Measurements from ENCODE around the gene CS.
A peak's percentile ranks its signal among the peaks of the same experiment; 100 is the strongest.
"Not testable (repeated sequence)": the region's sequence is repeated elsewhere in the genome, so short reads cannot be mapped to it uniquely, and the experiment has no call there.

The CS gene

DNA sequence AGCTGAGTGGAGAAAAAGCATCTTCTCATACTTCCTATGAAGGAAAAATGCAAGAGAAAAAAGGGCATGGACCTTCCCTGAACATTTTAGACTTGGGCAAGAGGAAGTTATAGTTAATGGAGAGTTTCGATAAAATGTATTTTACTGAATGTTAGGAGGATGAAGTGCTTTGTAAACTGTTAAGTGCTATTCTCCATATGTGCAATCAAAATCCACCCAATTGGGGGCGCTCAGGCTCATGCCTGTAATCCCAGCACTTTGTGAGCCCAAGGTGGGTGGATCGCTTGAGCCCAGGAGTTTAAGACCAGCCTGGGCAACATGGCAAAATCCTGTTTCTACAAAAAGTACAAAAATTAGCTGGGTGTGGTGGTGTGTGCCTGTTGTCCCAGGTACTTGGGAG is 17.5 kb upstream of the CS start:
- no peak for DNase-seq

DNA sequence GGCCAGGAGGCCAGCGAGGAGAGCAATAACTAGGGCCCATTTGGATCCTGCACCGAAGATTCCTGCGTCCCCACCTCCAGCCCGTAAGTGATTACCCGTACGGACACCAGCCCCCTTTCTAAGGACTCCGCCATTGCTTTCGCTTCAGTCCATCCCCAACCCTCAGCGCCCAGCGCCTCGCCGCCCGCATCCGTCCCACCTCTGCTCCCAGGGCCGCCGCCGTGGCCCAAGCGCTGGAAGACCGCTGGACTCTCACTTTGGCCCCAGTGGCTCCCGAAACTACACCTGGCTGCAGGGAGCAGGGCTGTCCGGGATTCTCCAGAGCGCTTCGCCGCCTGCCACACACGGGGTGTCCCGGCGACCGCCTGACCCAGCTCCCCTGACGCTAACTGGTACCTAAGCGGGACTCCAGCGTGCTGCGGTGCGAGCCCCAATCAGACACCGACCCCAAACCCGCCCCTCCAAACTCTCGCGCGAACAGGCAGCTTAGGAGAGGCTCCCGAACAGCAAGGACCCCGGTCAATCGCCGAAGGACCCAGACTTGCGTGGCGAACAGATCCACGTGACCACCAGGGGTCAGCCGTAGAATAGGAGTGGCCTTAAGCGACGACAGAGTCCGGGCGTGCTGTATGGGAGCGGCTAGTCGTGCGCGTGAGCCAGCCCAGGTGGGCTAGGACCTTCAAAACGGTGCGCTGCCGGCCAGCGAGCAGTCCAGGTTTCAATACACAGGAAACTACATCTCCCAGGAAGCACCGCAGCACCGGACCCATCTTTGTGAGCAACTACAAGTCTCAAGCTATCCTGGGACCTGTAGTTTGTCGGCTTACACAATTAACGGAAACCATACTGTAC is 15.7 kb upstream of the CS start, which contains the start of gene CNPY2:
TSS of gene CNPY2 (minus strand) at position 367 of the 852 bp plus-strand sequence. CDS start 771 bp downstream, outside the sequence.
- DNase-seq, result peak; percentile 98

DNA sequence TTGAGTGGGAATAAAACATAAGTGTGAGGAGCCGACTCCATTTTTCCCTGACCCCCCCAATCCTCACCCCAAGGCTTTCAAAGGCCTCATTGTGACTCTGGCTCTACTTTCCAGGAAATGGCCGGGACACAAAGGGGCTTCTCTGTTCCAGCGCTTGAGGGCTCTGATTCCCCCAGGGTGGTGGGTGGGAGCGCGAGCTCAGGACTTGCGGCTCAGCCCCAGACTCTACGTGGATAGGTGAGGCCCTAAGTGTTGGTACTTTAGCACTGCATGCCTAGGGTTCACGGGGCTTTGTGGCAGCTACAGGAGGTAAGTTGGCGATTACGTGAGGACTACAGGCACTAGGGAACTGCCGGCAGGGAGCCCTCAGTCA is 15.1 kb upstream of the CS start:
- no peak for DNase-seq

DNA sequence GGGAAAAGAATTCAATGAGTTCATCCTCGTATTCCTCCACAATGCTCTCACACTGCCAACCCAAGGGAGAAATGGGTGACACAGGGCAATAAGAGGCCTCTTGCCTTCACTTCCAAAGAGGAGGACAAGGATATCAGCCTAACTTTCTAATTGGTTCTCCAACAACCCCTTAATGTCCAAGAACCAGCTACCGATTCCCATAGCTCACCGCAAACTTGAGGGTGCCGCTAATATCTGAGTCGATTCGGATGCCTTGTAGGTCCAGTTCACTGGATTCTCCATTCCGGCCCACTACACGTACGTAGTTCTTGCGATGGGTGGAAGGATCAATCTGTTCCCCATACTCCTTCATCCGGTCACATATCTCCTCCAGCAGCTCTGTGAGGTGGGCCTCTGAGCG is 10.9 kb upstream of the CS start:
- DNase-seq, result no peak

DNA sequence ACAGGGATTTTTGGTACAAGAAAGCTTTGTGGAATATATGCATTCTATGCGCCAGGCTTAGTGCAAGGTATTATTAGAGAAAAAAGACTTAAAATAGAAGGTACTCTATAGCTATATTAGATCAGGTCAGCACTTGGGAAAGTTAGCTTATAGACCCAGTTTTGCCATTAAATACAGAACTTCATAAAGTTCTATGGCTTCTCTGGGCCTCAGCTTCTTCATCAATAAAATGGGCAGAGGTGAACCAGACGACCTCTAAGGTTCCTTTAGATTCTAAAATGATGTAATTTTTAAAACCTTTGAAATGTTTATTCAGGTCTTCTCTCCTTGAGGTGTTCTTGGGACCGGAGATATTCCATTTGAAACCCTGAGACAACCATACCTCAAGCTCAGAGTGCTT is 8.6 kb upstream of the CS start:
- DNase-seq, result no peak

DNA sequence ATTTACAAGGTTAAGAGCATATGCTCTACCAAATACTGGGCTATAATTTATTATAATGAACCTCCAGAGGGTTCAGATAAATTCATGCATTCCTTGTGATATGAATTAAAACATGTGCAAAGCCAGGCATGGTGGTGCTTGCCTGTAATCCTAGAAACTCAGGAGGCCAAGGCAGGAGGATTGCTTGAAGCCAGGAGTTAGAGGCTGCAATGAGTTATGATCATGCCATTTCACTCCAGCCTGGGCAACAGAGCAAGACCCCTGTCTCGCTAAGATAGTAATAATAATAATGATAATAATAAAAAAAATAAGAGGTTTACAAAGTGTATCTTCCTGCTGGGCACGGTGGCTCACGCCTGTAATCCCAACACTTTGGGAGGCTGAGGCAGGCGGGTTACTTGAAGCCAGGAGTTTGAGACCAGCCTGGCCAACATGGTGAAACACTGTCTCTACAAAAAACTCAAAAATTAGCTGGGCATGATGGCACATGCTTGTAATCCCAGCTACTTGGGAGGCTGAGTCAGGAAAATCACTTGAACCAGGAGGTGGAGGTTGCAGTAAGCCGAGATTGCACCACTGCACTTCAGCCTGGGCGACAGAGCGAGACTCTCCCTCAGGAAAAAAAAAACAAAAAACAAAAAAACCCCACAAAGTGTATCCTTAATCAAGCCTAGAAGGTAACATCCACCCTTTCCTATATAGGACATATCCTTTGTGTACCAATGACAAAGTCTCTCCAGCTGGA is 7.3 kb upstream of the CS start:
- DNase-seq, result no peak

DNA sequence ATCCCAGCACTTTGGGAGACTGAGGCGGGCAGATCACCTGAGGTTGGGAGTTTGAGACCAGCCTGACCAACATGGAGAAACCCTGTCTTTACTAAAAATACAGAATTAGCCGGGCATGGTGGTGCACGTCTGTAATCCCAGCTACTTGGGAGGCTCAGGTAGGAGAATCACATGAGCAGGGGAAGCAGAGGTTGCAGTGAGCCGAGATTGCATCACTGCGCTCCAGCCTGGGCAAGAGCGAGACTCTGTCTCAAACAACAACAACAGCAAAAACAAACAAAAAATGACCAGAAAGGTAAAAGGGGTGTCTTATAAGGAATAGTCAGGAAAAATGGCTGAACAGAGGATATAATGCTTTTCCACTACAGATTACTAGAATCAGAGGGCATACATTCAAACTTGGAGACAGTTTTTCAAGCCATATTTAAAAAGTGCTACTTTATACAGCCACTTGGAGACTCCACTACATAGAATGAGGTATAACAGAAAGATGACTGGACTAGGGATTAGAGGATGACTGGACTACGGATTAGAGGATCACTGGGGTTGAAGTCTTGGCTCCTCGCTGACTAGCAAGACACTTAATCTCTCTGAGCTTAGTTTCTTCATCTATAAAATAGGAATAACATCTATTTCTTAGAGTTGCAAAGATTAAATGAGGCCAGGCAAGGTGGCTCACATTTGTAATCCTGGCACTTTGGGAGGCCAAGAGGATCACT is 4.9 kb upstream of the CS start:
- no peak for DNase-seq

DNA sequence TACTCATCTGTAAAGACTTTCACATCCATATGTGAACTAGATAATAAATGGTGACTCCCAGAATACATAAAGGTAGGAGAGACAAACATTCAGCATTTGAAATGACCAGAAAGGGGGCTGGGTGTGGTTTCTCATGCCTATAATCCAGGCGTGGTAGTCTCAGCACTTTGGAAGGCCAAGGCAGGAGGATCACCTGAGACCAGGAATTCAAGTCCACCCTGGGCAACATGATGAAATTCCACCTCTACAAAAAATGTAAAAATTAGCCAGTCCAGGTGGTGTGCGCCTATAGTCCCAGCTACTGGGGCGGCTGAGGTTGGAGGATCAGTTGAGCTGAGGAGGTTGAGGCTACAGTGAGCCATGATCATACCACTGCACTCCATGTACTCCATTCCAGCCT is 4.1 kb upstream of the CS start:
- DNase-seq, result no peak

DNA sequence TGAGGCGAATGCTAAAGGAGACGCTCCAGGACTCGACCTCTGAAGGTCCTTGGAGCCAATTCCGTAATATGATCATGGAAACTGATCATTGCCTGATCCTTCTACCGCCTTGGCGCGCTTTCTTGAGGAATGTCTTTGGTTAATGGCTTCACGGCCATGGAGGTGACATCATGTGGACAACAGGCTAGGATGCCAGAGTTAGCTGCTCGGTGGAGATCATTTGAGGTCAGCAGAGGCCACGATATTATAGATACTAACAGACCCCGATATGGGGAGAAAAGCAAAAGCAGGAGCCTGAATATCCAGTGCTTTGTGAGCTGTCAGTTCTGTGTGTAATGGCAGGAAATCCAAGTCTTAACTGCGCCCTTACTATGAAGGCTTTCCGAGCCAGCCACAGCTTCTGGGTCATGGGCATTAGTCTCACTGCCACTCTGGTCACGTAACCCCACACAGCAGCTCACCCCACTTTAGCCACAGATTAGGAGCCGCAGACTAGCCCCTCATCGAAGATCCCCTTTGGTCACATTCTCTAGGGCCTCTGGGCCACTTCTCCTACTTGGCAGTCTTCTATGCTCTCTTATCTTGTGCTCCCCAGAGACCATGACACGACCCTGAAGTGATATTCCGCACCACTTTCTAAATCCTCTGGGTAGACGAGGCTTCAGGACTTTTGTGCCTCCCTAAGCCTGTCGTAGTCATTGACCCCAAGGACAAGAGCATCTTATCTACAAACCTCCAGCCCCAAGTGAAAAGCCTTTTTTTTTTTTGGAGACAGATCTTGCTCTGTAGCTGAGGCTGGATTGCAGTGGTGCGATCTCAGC is 724 bp upstream of the CS start:
- no peak for DNase-seq

DNA sequence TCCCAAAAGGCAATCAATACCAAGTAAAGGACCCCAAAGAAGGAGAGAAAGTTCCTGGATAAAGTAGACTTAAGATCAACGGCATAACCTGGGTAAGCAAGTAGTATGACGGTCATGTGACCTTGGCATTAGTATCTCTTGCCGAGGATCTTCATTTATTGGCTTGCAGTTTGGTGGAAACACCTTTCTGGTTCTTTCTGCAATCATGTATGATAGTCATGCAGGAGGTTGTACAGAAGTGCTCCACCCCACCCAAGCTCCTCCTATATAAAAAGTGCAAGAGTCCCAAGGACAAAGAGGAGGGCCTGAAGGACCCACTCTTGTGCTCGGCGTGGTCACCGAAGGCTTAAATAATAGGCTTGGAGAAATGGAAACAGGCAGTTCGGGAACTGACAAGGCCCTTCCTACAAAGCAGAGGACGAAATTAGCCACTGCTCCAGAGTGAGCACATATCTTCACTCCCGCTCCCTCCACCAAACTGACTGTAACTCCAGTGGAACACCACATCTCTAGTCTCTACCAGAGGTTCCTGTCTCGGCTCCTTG is 750 bp downstream of the CS start:
- no peak for DNase-seq

DNA sequence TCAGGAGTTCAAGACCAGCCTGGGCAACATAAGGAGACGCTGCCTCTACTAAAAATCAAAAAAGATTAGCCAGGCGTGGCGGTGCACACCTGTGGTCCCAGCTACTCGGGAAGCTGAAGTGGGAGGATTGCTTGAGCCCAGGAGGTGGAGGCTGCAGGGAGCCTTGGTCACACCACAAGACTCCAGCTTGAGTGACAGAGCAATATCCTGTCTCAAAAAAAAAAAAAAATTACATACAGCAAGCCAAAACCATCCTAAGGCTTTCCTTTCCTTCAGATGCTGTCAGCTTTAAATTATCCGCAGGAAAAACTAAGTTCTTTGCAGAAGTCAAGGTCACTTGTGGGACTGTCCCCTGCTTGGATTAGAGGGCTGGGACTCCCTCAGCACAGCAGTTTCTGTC is 1.3 kb downstream of the CS start:
- no peak for DNase-seq

DNA sequence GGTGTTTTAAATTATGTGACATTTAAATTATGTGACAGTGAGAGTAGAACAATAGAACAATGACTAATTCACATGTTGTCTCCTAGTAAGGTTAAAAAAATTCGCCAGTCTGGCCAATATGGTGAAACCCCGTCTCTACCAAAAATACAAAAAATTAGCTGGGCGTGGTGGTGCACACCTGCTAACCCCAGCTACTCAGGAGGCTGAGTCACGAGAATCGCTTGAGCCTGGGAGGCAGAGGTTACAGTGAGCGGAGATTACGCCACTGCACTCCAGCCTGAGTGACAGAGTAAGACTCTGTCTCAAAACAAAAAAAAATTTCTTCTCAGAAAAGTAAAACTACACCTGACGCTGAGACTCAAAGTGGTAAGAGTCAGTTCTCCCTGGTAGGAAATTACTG is 2.7 kb downstream of the CS start:
- DNase-seq, result no peak

DNA sequence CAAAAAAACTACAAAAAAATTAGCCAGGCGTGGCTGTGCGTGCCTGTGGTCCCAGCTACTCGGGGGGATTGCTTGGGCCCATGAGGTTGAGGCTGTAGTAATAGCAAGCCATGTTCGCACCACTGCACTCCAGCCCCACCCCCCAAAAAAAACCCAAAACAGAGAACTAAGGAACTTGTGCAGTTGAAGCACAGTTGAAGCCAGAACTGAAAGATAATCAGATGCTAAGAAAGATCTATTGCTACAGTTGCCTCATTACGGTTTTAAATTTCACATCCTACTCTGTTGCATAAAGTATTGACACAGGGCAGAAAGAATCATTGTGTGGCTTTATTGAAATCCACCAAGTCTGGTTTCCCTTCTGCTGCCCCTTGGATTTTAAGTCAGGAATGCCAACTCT is 3.8 kb downstream of the CS start:
- no peak for DNase-seq

DNA sequence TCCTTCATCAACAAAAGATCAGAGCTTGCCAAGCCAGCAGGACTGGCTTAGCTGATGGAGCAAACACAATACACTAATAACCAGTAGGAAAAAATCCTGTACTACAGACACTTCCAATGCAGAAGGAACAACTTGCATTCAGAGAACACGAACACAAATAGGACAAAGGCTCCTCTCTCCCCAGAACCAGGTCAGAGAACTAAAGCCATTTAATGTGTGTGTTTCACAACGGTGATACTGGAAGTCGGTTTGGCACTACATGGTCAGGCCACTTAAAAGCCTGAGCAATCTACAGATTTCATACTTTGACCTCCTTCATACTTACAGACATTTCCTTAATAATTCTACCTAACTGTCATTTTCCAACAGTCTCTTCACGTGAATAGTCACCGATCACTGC is 6.3 kb downstream of the CS start:
- no peak for DNase-seq

DNA sequence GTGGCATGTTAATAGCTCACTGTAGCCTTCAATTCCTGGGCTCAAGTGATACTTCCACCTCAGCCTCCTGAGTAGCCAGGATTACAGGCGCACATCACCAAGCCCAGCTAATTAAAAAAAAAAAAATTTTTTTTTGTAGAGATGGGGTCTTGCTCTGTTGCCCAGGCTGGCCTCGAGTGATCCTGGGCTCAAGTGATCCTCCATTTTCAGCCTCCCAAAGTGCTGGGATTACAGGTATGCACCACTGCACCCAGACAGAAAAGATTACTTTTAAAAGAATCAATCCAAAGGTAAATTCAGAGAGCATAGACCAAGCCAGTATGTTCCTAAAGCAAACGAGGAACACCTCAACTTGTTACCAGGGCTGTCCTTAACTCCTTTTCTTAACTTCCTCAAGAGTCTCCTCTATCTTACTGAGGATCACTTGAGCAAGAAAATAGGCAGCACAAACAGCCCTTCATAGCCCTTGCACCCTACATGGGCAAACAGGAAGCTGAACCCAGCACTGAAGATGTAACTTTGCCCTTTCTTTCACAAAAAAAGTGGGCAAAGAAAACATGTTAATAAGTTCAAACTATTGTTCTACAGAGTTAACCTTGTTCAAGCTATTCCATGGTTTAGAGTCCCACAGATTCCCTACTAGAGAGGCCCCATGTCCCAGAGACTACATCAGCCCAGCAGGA is 11.3 kb downstream of the CS start:
- DNase-seq, result no peak

DNA sequence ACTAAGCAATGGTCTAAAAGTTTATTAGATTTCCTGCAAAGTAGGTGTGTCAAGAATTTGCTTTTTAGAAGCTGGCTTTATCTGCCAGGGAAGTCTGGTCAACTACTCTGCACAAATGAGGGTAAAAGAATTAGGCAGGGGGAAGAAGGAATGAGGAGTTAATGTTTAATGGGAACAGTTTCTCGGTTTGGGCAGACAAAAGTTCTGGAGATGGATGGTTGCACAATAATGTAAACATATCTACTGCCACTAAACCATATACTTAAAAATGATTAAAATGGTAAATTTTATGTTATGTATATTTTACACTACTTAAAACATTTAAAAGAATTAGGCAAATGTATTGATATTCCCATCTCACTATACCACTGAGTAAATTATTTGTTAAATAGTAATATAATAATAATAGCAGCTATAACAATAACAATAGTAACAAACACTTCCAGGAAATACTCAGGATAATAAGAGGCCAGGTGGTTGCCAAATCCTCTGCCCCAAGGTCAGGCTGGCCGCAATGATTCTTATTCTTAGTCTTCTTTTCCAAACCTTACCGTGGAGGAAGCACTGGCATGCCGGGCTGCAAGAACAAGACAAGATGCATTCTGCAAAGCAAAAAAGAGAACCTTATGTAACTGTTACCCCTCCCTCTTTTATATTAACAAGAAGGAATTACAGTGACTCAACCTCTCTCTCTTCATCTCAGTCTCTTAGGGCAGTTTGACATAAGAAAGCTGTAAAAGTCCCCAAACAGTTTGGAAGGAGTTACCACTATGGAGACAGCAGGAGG is 13.9 kb downstream of the CS start:
- DNase-seq, result no peak

DNA sequence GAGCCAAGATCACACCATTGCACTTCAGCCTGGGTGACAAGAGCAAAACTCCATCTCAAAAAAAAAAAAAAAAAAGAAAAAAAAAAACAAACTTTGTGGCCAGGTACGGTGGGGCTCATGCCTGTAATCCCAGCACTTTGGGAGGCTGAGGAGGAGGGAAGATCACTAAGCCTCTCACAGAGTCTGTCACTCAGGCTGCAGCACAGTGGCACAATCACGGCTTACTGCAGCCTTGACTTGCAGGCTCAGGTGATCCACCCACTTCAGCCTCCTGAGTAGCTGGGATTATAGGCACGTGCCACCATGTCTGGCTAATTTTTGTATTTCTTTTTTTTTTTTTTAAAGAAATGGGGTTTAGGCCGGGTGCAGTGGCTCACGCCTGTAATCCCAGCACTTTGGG is 15.9 kb downstream of the CS start:
- DNase-seq, result not testable (repeated sequence)

DNA sequence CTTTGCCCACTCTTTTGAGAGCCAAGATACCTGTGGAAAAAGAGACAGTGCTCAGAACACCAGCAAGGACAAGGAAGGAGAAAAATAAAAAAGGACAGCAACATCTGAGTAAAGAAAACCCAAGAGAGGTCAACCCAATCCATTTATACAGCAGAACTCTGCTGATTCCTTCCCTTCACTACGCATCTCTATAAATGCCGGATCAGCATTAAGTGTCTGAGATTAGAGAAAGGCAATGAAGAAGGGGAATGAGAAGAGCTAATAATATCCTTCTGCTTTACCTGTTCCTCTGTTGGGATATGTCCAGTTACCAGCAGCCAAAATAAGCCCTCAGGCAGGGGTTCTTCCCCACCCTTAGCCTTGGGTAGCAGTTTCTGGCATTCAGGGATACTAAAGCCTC is 17.6 kb downstream of the CS start:
- no peak for DNase-seq

DNA sequence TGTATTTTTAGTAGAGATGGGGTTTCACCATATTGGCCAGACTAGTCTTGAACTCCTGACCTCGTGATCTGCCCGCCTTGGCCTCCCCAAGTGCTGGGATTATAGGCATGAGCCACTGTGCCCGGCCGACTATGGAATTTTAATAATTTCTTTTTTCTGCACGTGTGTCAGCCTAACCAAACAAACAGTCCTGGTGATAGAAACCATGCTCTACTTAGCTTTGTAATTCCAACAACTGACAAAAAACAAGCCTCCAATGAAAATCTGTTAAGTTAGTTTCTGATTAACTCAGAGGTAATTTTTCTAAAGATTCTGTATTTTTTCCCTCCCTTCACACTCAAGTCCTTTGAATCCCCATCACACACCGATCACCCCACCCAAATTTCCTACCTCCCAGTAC is 18.1 kb downstream of the CS start:
- DNase-seq, result no peak

DNA sequence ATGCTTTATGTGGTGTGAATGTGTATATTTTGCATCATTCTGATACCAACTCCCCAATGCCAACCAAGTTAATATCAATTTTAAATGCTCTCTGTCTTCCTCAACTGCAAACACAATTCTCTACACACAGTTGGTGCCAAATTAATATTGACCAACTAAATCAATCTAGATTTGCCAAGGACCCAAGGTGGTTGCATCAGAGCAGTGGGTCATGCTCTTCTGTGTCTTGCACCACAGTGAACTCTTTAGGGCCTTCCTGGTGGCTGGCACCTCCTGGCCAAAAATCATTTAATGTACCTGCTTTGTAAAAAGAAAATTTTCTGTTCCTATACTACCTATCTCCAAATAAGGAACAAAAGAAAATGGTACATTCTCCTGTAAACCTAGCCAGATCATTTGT is 19.3 kb downstream of the CS start:
- DNase-seq, result no peak

DNA sequence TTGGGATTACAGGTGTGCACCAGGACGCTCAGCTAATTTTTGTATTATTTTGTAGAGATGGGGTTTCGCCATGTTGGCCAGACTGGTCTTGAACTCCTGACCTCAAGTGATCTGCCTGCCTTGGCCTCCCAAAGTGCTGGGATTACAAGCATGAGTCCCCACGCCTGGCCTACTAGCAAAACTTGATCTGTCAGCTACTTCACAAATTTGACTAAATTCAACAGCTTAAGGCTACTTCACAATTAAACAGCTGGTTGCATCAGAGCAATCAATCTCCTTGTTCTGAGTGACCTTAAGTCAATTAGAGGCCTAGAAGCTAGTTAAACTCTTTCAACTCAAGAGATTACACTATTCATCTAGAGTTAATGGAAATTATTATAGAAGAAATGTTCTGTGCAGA is 21.2 kb downstream of the CS start:
- no peak for DNase-seq

Measured in HCEC 1CT (cell line).